ENCODE results near the gene HSP90AB1. TPM values are rescaled to one million over a fixed set of nuclear protein-coding genes. Genes with fewer than 3 reads are reported as not detected.

The HSP90AB1 gene
- total RNA-seq, 1 donor from 2014 or later: 396 TPM

- H3K4me3 ChIP-seq (ENCODE audit: low read depth, low read length): peak overlapping the region; percentile 57
- H3K36me3 ChIP-seq (ENCODE audit: control insufficient read depth, insufficient read depth, low read length): no peaks in the 10 kb centered on the region
- FAIRE-seq: peak; percentile 82
- TF ChIP-seq, protein P1, sequence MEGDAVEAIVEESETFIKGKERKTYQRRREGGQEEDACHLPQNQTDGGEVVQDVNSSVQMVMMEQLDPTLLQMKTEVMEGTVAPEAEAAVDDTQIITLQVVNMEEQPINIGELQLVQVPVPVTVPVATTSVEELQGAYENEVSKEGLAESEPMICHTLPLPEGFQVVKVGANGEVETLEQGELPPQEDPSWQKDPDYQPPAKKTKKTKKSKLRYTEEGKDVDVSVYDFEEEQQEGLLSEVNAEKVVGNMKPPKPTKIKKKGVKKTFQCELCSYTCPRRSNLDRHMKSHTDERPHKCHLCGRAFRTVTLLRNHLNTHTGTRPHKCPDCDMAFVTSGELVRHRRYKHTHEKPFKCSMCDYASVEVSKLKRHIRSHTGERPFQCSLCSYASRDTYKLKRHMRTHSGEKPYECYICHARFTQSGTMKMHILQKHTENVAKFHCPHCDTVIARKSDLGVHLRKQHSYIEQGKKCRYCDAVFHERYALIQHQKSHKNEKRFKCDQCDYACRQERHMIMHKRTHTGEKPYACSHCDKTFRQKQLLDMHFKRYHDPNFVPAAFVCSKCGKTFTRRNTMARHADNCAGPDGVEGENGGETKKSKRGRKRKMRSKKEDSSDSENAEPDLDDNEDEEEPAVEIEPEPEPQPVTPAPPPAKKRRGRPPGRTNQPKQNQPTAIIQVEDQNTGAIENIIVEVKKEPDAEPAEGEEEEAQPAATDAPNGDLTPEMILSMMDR (IDR thresholded peaks at IDR 0.05; ENCODE audit: insufficient read depth, low read length, severe bottlenecking): no peak
- no peaks in the 10 kb centered on the region for H3K27me3 ChIP-seq (ENCODE audit: control insufficient read depth, insufficient read depth, low read length)
- peak; percentile 98 for DNase-seq (ENCODE audit: low read depth)
Measured at GRCh38 chr6:44237021-44237812, 9.7 kb upstream of the HSP90AB1 start.

- Histone ChIP-seq H3K4me3 (ENCODE audit: low read depth, low read length) (peak overlapping the region; percentile 57), H3K36me3 (ENCODE audit: control insufficient read depth, insufficient read depth, low read length) (no peaks in the 10 kb centered on the region), H3K27me3 (ENCODE audit: control insufficient read depth, insufficient read depth, low read length) (peaks cover 1% of the 10 kb centered on the region)
- TF ChIP-seq, protein P1 (IDR thresholded peaks at IDR 0.05; ENCODE audit: insufficient read depth, low read length, severe bottlenecking): peak; percentile 99
- FAIRE-seq: no peak
- no peak for DNase-seq (ENCODE audit: low read depth)
Measured at GRCh38 chr6:44237813-44238433, 9.0 kb upstream of the HSP90AB1 start.

DNA sequence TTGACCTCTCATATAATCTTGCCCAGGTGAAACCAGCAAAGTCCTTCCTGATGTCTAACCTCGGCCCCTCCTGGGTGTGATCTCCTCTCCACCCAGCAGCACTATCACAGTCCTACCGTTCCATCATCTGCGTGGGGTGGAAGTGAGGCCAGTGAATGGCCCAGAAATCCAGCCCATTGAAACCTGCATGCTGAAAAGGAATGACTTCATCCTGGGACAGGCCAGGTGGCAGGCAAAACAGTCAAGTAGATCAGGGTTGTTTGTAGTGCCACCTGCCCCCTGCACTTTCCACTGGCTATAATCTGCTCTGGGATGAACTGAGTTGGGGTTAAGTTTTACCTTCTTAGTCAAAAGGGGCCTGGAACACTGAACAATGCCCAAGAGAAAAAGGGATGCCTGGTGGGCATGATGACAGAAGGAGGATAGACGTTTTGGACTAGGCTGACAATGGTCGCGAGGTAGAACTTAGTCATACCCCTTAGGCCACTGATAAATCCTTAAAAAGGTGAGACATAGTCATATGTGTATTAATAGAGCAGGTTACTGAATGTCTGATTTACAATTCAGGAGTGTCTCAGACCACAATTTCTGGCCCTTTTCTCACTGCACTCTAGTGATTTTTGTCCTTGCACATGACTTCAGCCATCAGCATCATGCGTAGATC, 8.1 kb upstream of the HSP90AB1 start:
- H3K36me3 ChIP-seq (ENCODE audit: control insufficient read depth, insufficient read depth, low read length): no peaks in the 10 kb centered on the region
- TF ChIP-seq, protein P1 (IDR thresholded peaks at IDR 0.05; ENCODE audit: insufficient read depth, low read length, severe bottlenecking): no peak
- DNase-seq (ENCODE audit: low read depth) (peak; percentile 75), FAIRE-seq (no peak)
- no peak overlapping the region for H3K4me3 ChIP-seq (ENCODE audit: low read depth, low read length)
- H3K27me3 ChIP-seq (ENCODE audit: control insufficient read depth, insufficient read depth, low read length): peaks cover 1% of the 10 kb centered on the region

- DNase-seq (ENCODE audit: low read depth): no peak
- H3K27me3 ChIP-seq (ENCODE audit: control insufficient read depth, insufficient read depth, low read length): peaks cover 1% of the 10 kb centered on the region
- no peak for FAIRE-seq
- H3K4me3 ChIP-seq (ENCODE audit: low read depth, low read length): no peak overlapping the region
- TF ChIP-seq, protein P1 (IDR thresholded peaks at IDR 0.05; ENCODE audit: insufficient read depth, low read length, severe bottlenecking): no peak
- H3K36me3 ChIP-seq (ENCODE audit: control insufficient read depth, insufficient read depth, low read length): no peaks in the 10 kb centered on the region
Measured at GRCh38 chr6:44243345-44243744, 3.6 kb upstream of the HSP90AB1 start.

- no peak for DNase-seq (ENCODE audit: low read depth)
- FAIRE-seq: no peak
- peaks cover 1% of the 10 kb centered on the region for H3K27me3 ChIP-seq (ENCODE audit: control insufficient read depth, insufficient read depth, low read length)
- H3K36me3 ChIP-seq (ENCODE audit: control insufficient read depth, insufficient read depth, low read length): peaks cover 9% of the 10 kb centered on the region
- TF ChIP-seq, protein P1 (IDR thresholded peaks at IDR 0.05; ENCODE audit: insufficient read depth, low read length, severe bottlenecking): no peak
- peak overlapping the region; percentile 59 for H3K4me3 ChIP-seq (ENCODE audit: low read depth, low read length)
Measured at GRCh38 chr6:44245391-44245911, 1.4 kb upstream of the HSP90AB1 start.

All from bronchial epithelial cell (primary cell).